Suppressor macrophage (primary cell): ENCODE measurements around the gene ADAMTSL5.
A peak's percentile ranks its signal among the peaks of the same experiment; 100 is the strongest.
"Not testable (repeated sequence)": the region's sequence is repeated elsewhere in the genome, so short reads cannot be mapped to it uniquely, and the experiment has no call there.

Source experiments
- DNase-seq, 4 experiments: peaks; one replicate each; pipeline ENCODE4 v3.0.0-alpha.2; 2020 to 2022

The ADAMTSL5 gene

DNA sequence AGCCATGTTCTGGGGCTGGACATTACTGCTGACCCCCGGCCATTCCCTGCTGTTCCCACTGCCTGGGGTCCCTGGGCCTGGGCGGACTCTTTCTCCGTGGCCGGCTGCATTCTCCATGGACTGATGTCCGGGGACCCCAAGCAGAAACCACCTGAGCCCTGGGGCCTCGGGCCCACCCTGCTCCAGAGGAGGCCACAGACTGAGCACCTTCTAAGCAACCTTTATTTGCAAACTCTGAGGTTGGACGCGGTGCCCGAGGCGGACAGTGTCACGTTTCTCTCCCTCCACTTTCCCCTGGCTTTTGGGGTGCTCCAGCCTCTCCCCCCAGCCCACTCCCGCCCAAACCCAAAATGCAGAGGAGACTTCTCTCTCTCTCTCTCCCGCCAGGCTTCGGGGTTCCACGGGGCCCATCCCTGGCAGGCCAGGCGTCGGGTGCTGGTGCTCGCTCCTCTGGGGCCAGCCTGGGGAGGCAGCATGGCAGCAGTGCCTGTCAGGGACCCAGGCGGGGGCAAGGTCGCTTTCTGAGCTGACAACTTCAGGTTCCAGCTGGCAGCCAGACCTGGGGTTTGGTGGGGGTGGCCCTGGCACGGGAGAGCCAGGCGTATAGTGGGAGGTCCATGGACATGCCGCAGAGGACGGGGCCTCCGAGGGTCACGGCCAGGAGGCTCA lies 31.5 kb downstream of the ADAMTSL5 start:
- DNase-seq = no peak

DNA sequence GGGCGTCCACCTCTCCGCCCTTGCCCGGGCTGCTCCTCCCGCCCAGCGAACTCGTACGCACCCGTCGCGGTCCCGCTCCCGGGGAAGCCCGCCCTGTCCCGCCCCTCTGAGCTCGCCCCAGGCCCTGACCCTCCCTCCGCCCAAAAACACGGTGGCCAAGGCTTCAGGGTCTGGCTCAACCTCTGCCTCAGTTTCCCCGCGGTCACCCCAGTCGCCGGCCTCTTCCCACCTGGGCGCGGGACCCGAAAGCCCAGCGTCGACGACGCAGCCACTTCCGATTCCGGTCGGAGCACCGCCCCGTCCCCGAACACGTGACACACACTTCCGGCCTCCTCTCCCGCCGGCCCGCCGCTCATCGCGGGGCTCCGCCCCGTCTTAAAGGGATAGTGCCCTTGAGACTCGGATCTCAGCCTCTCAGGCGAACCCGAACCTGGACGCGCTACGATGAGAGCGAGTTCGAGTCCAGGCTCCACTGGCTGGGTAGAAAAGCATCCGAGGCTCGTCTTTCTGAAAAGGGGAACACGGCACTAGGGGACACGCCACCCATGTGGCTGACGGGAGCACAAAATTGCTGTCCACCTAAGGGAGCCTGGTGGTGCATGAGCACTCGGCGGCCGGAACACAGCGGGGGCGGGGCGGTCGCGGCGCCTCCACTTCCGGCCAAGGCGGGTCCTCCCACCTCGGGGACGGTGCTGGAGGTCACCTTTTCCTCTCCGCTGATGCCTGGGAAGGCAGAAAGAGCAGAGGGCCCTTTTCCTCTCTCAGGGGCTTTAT lies 33.7 kb downstream of the ADAMTSL5 start, which contains the start of gene C19orf25:
TSS of gene C19orf25 (minus strand) at position 282 of the 774 bp plus-strand sequence. CDS start 312 bp downstream, outside the sequence.
- peak; percentile 96 to 98 (median 97) for DNase-seq

DNA sequence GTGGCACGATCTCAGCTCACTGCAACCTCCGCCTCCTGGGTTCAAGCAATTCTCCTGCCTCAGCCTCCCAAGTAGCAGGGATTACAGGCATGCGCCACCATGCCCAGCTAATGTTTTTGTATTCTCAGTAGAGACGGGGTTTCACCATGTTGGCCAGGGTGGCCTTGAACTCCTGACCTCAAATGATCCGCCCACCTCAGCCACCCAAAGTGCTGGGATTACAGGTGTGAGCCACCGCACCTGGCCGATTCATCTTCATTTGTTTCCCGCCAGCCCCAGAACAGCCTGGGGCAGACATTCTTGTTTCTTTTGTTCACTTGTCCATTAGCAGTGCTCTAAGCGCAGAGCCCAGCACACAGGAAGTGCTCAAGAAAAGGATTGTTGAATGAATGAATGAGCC lies 35.8 kb downstream of the ADAMTSL5 start:
- not testable (repeated sequence) for DNase-seq

DNA sequence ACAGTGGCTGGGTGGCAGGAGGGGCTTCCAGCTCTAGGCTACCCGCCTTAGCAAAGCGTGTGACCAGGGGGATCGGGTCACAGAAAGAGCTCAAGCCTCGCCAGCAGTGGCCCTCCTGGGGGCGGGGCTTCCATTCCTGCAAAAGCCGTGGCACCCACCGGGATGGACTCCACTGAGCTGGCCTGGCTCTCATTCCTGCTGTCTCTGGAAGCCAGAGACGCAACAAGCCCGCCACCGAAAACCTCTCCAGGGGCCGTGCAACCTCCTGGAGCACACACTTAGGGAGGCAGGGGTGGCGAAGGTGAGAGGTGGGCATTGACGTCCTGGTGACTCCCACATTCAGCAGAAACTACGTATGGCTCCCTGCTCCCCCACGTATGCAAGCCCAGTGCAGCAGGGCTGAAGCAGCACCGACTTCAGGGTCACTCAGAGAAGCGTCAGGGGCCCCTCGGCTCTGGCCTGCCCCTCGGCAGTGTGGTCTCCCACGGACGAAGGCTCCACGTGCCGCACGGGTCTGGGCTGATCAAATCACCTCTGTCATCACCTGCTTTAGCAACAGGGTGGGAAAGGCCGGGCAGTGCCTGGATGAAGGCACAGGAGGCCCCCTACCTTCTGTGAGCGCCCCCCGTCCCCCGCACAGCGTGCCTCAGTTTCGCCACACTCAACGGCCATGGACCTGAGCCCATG lies 36.9 kb downstream of the ADAMTSL5 start:
- DNase-seq = no peak

DNA sequence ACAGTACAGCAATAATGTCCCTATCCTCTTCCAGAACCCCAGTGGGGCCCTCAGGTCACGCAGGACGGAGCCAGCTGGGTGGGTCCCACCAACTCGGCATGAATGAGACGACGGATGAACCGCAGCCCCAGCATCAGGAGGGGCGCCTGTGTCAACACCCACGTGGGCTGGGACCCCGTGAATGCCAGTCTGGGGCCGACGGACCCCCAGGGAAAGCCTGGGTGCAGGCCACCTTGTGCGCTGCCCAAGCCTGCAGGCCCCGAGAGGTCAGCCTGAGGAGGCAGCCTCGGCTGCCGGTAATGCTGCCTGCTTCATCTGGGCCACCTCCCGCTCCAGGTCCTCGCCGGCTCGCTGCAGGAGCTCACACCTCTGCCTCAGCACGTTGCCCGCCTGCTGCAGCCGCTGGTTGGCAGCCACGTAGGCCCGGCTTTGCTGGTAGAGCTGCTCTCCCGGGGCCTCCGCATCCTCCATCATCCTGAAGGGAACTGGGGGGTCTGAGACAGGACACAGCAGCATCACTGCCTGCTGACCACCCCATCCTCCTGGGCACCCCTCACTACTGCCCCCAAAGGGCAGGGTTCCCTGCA lies 38.0 kb downstream of the ADAMTSL5 start:
- DNase-seq = no peak

DNA sequence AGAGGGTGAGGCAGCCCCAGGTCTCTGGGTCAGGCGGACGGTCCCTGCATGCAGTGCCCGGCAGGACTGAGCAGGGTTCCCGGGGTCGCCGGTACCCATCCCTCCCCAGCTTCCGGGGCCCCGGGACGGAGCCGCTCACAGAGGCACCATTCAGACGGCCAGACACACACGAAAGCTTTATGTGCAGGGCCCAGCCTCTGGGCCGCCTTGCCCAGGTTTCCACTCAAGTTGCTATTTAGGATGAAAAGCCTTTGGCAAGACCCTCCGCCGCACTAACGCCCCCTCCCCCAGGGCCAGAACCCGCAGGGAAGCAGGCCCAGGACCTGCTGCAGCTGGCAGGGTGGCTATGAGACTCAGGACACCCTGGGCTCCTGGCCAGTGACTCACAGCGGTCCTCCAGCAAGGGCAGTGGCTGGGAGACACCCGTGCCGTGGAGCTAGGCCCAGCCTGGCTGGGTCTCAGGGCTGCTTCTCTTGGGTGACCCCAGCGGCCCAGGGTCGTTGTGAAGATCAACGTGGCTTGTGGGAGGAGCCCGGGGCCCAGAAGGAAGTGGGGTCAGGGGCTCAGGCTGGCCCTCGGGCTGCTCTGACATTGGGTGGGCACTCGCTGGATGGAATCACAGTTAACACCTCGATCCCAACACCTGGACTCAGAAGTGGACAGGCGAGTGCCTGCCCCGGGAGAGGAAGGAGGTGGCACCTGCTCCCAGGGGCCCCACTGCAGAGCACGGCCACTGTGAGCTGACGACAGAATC lies 38.6 kb downstream of the ADAMTSL5 start:
- no peak for DNase-seq

DNA sequence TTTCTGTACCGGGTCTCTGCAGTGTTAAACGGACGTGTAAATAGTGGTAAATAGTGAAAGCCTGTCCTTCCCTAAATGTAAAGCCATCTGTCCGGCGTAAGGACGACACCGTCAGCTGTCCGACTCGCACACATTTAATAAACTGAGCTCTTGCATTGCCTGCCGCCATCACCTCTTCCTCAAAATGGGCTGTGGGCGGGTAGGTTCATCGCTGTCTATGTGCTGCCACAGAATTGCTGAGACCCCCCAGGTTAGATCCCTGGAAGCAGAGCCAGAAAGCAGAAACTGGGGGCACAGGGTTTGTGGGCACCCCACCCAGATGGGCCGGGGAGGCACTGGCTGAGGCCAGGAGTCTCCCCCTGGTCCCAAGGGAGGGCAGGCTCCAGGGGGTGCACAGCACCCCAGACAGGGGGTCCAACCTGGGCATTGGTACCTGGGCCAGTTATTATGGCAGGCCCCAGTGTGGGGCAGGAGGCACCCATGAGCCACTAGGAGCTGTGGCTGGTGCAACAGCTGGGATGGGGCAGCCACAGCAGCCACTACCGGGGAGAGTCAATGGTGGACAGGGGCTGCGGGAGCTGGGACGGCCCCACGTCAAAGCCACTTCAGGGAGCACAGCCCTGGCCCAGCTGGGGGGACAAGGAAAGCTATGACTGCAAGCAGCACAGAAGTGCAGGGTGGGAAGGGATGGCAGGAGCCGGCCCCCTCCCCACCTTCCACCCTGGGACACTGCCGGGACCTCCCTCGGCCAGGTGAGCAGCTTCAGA lies 39.6 kb downstream of the ADAMTSL5 start:
- no peak for DNase-seq

DNA sequence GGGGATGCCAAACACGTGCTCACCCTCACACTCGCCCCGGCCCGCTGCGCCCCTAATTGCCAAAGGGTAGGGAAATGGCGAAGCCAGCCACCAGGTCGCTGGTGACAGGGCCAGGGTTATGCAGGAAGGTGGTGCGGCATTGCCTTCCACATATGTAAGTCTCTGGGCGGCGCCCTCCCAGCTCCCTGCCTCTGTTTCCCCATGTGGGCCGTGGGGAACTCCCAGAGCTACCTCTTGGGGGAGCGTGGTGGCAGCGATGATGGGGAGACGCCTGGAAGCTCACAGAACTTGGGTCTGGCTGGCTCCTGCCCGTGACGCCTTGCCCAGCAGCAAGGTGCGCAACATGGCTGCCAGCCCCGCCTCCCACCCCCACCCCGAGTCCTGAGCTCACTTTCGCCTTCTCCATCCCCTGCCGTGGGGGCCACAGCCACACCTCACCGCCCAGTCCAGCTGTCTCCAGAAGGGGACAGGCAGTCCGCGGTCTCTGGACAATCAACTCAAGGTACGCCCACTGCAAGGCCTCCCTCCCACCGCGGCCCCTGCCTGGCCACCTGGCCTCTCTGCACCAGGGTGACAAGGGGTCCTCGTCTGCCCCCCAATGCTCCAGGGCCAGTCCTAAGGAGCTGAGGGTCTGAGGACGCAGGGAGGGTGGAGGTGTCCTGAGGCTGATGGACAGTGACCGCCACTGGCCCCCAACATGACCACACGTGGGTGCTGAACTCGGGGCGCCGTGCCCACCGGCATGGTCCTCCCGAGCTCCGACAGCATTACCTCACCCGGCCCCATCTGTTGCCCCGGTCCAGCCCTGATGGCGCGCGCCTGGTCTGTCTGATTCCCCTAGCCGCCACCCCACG lies 40.4 kb downstream of the ADAMTSL5 start:
- DNase-seq = no peak

DNA sequence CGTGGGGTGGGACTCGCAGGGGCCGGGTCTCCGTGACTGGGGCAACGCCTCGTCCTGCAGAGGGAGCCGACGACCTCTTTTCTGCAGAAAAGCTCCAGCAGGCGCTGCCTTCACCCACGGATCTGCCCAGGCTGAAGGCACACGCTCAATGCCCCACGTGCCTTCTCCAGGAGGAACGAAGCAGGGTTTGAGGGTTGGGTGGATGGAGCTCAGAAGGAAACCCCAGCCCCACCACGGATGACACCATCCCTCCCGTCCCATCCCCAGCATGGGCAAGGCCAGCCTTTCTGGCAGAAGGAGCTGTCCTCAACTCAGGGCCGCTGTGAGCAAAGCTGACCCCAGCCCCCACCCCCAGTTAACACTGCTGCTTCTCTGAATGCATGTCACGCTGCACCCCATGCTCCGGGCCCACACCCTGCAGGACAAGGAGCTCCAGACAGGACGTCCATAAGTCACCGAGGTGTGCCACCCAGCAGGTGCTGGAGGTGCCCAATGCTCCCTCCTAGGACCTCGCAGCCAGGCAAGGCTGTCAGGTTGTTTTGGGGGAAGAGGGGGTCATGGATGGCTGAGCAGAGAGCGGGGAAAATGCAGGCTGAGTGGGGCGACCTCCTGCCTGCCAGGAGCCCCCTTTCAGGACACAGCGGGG lies 41.2 kb downstream of the ADAMTSL5 start:
- DNase-seq = peak; percentile 13 to 67 (median 56)

DNA sequence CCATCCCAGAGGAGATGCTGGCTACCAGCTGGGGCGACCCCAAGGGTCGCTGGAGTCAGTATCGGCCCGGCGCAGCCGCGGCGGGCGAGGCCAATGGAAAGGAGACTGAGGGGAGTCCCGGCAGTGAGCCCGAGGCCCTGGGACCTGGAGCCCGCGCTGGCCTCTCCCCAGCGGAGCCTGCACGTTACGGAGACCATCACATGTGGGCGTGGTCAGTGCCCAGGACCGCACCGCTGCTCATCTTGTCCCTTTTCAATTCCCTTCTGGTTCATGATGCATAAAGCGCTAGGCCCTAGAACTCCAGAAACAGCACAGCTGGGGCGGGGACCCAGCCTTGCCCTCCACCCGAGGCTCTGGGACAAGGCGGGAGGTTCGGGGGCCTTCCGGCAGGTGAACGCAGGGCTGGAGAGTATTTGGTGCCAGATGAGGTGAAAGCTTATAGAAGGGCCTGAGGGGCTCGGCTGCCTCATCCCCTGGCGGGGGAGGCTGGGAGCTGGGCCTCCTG lies 41.8 kb downstream of the ADAMTSL5 start:
- peak in 1 of 4 experiments; percentile 33 for DNase-seq

DNA sequence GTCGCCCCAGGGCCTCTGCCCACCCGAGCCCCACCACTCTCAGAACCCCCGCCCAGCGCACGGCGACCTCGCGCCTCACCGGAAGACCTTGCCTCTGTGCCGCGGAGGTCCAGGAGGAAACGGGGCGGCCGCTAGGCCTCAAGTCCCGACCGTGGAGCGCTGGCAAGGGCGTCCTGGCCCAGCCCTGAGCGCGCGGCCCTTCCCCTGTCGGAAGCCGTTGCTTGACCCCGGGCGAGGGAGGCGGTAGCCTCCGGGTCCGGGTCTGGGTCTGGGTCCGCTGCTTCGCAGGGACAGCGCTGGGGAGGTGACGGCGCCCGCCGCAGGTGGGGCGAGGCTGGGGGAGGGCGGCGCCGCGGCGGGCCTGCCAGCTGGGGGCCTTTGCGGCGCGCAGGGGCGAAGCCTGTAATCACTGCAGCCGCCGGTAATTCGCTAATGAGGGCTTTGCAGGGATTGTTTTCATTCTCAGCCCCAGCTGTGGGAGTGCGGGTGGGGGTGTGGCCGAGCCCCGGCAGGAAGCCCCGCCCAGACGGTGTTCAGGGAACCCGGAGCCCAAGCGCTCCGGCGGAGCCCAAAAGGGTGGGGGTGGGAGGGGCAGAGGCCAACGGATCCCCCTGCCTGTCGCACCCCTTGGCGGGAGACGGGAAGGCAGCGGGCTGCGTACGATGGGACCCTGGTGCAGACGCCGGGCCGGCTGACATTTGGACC lies 42.4 kb downstream of the ADAMTSL5 start:
- peak in 2 of 4 experiments; percentile 40 to 55 for DNase-seq

DNA sequence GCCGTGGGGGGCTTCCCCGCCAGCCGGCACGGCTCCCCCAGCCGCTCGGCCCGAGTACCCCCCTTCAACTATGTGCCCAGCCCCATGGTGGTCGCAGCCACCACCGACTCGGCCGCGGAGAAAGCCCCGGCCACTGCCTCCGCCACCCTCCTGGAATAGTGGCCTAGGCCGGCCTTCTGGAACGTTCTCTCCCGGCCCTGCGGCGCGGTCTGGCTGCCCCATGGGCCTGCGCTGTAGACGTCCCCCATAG lies 42.8 kb downstream of the ADAMTSL5 start:
- no peak for DNase-seq

DNA sequence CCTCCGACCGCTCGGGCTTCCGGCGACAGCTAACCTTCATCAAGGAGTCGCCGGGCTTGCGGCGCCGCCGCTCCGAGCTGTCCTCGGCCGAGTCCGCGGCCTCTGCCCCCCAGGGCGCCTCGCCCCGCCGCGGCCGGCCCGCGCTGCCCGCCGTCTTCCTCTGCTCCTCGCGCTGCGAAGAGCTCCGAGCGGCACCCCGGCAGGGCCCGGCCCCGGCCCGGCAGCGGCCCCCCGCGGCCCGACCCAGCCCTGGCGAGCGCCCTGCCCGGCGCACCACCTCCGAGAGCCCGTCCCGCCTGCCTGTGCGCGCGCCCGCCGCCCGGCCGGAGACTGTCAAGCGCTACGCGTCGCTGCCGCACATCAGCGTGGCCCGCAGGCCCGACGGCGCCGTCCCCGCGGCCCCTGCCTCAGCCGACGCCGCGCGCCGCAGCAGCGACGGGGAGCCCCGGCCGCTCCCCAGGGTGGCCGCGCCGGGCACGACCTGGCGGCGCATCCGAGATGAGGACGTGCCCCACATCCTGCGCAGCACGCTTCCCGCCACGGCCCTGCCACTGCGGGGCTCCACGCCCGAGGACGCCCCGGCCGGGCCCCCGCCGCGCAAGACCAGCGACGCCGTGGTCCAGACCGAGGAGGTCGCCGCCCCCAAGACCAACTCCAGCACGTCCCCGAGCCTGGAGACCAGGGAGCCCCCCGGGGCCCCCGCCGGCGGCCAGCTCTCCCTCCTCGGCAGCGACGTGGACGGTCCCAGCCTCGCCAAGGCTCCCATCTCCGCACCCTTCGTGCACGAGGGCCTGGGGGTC lies 43.4 kb downstream of the ADAMTSL5 start:
- DNase-seq = peak in 1 of 4 experiments; percentile 50

DNA sequence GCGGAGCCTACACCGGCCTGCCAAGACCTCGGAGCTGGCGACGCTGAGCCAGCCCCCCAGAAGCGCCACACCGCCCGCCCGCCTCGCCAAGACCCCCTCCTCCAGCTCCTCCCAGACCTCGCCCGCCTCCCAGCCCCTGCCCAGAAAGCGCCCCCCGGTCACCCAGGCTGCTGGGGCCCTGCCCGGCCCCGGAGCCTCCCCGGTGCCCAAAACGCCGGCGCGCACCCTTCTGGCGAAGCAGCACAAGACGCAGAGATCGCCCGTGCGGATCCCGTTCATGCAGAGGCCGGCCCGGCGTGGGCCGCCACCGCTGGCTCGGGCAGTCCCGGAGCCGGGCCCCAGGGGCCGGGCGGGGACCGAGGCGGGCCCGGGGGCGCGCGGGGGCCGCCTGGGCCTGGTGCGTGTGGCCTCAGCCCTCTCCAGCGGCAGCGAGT lies 44.0 kb downstream of the ADAMTSL5 start:
- peak; percentile 29 to 79 (median 58) for DNase-seq

DNA sequence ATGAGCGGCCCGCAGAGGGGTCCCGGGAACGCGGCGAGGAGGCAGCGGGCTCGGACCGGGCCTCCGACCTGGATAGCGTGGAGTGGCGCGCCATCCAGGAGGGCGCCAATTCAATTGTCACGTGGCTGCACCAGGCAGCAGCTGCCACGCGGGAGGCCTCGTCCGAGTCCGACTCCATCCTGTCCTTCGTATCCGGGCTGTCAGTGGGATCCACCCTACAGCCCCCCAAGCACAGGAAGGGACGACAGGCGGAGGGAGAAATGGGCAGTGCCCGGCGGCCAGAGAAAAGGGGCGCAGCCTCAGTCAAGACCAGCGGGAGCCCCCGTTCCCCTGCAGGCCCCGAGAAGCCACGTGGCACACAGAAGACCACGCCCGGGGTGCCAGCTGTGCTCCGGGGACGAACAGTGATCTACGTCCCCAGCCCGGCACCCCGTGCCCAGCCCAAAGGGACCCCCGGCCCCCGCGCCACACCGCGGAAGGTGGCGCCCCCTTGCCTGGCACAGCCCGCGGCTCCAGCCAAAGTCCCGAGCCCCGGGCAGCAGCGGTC lies 44.5 kb downstream of the ADAMTSL5 start:
- no peak for DNase-seq

DNA sequence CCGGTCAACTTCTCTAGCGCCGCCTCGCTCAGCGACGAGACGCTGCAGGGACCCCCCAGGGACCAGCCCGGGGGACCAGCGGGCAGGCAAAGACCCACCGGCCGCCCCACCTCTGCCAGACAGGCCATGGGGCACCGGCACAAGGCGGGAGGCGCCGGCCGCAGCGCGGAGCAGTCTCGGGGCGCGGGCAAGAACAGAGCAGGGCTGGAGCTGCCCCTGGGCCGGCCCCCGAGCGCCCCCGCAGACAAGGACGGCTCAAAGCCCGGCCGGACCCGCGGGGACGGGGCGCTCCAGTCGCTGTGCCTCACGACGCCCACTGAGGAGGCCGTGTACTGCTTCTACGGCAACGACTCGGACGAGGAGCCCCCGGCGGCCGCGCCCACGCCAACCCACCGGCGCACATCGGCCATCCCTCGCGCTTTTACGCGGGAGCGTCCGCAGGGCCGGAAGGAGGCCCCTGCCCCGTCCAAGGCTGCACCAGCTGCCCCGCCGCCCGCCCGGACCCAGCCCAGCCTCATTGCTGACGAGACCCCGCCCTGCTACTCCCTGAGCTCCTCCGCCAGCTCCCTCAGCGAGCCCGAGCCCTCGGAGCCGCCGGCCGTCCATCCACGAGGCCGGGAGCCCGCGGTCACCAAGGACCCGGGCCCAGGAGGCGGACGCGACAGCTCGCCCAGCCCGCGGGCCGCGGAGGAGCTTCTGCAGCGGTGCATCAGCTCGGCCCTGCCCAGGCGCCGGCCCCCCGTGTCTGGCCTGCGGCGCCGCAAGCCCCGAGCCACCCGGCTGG lies 45.1 kb downstream of the ADAMTSL5 start:
- DNase-seq = no peak

DNA sequence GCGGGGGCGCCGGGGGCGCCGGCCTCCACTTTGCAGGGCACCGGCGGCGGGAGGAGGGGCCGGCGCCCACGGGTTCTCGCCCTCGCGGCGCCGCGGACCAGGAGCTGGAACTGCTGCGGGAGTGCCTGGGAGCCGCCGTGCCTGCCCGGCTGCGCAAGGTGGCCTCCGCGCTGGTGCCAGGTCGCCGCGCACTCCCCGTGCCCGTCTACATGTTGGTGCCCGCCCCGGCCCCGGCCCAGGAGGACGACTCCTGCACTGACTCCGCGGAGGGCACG lies 45.7 kb downstream of the ADAMTSL5 start:
- DNase-seq = no peak
